PC-9 (cell line): ENCODE results near the gene MISP.

ENCODE experiments used
- CTCF ChIP-seq: fragments of 200-600 bp; sonication (generic); conservative IDR thresholded peaks from 2 replicates; pipeline ENCODE4 v1.6.1; 2017; ENCODE audit warnings: mixed run types, antibody characterized with exemption, mild to moderate bottlenecking, moderate library complexity
- EZH2 ChIP-seq: fragments of 200-600 bp; sonication (generic); IDR thresholded peaks from 2 replicates; pipeline ENCODE4 v1.8.0; 2017; ENCODE audit warnings: antibody characterized with exemption, low read depth

- no peak for TF ChIP-seq CTCF
- TF ChIP-seq EZH2: no peak
Measured at GRCh38 chr19:728011-728410, 22.9 kb upstream of the MISP start.
